WTC11 (cell line): Measurements from ENCODE around the gene GPR15LG. TPM values are rescaled to one million over a fixed set of nuclear protein-coding genes. Genes with fewer than 3 reads are reported as not detected.

ENCODE experiments used
- ATAC-seq: fragments of 200-7000 bp; cut with Tn5 transposase; 2 replicates; pipeline ENCODE4 v1.10.0; 2021; ENCODE audit warnings: mild to moderate bottlenecking, moderate library complexity
- CTCF ChIA-PET: fragments of 300-600 bp; sonication (Branson Sonifier 250); formaldehyde crosslinking; loops from one replicate; lab custom pipeline; 2021; ENCODE audit warnings: antibody characterized with exemption; lab: Charles Lee
- POLR2A ChIA-PET: fragments of 350-600 bp; sonication (Branson Sonifier 250); formaldehyde crosslinking; loops from one replicate; lab custom pipeline; 2021; ENCODE audit warnings: antibody characterized with exemption; lab: Charles Lee
- DNase-seq: peaks from one replicate; pipeline ENCODE4 v3.0.0; 2021; ENCODE audit warnings: low spot score
- H3K27ac Mint-ChIP-seq: 2 replicates; pipeline ENCODE4 v1.8.0; 2021; ENCODE audit warnings: mixed read lengths
- H3K27me3 Mint-ChIP-seq: 2 replicates; pipeline ENCODE4 v1.8.0; 2021; ENCODE audit warnings: low read depth, mild to moderate bottlenecking, moderate library complexity, mixed read lengths
- H3K36me3 Mint-ChIP-seq: 2 replicates; pipeline ENCODE4 v1.8.0; 2021; ENCODE audit warnings: mixed read lengths
- H3K4me1 Mint-ChIP-seq: 2 replicates; pipeline ENCODE4 v1.8.0; 2022; ENCODE audit warnings: mixed read lengths
- H3K4me3 Mint-ChIP-seq: 2 replicates; pipeline ENCODE4 v1.8.0; 2021; ENCODE audit warnings: mild to moderate bottlenecking, moderate library complexity, mixed read lengths
- H3K9me3 Mint-ChIP-seq: 2 replicates; pipeline ENCODE4 v1.8.0; 2021; ENCODE audit warnings: mixed read lengths
- ATF2 ChIP-seq: sonication (generic); formaldehyde crosslinking; IDR thresholded peaks from 2 replicates; pipeline ENCODE4 v1.8.1; 2022; ENCODE audit warnings: low read depth, missing genetic modification reagents, borderline replicate concordance
- ATF6 ChIP-seq: sonication (generic); formaldehyde crosslinking; IDR thresholded peaks from 2 replicates; pipeline ENCODE4 v1.8.1; 2023; ENCODE audit warnings: mild to moderate bottlenecking, missing genetic modification reagents
- CTCF ChIP-seq: fragments of 200-600 bp; IDR thresholded peaks from 2 replicates; pipeline ENCODE4 v1.8.0; 2022; ENCODE audit warnings: antibody characterized with exemption
- FOXK1 ChIP-seq: sonication (generic); formaldehyde crosslinking; IDR thresholded peaks from 2 replicates; pipeline ENCODE4 v1.8.0; 2022; ENCODE audit warnings: mild to moderate bottlenecking, moderate library complexity, missing genetic modification reagents
- MYBL2 ChIP-seq: sonication (generic); formaldehyde crosslinking; IDR thresholded peaks from 2 replicates; pipeline ENCODE4 v1.8.1; 2023; ENCODE audit warnings: mild to moderate bottlenecking, moderate library complexity, missing genetic modification reagents
- NFE2L1 ChIP-seq: sonication (generic); formaldehyde crosslinking; IDR thresholded peaks from 2 replicates; pipeline ENCODE4 v1.8.1; 2023; ENCODE audit warnings: missing genetic modification reagents
- NFYB ChIP-seq: sonication (generic); formaldehyde crosslinking; conservative IDR thresholded peaks from 2 replicates; pipeline ENCODE4 v1.8.0; 2022; ENCODE audit warnings: low read depth, missing genetic modification reagents
- OVOL2 ChIP-seq: fragments of 250-450 bp; sonication (Bioruptor Pico); IDR thresholded peaks from 2 replicates; pipeline ENCODE4 v1.9.0; 2021; ENCODE audit warnings: mild to moderate bottlenecking, borderline replicate concordance
- PRRX2 ChIP-seq: fragments of 250-450 bp; sonication (Bioruptor Pico); IDR thresholded peaks from 2 replicates; pipeline ENCODE4 v1.8.0; 2021; ENCODE audit warnings: mild to moderate bottlenecking
- SMAD4 ChIP-seq: sonication (generic); formaldehyde crosslinking; IDR thresholded peaks from 2 replicates; pipeline ENCODE4 v1.8.0; 2022; ENCODE audit warnings: mild to moderate bottlenecking, missing genetic modification reagents
- TEAD1 ChIP-seq: sonication (generic); formaldehyde crosslinking; IDR thresholded peaks from 2 replicates; pipeline ENCODE4 v1.8.0; 2022; ENCODE audit warnings: mild to moderate bottlenecking, missing genetic modification reagents
- TP53 ChIP-seq: sonication (generic); formaldehyde crosslinking; IDR thresholded peaks from 2 replicates; pipeline ENCODE4 v1.8.1; 2023; ENCODE audit warnings: mild to moderate bottlenecking, missing genetic modification reagents
- USF2 ChIP-seq: sonication (generic); formaldehyde crosslinking; IDR thresholded peaks from 2 replicates; pipeline ENCODE4 v1.8.1; 2023; ENCODE audit warnings: mild to moderate bottlenecking, missing genetic modification reagents, moderate library complexity
- ZNF138 ChIP-seq: sonication (generic); formaldehyde crosslinking; conservative IDR thresholded peaks from 2 replicates; pipeline ENCODE4 v1.8.1; 2022; ENCODE audit warnings: mild to moderate bottlenecking, moderate library complexity, missing genetic modification reagents
- ZNF416 ChIP-seq: fragments of 250-450 bp; sonication (Bioruptor Pico); IDR thresholded peaks from 2 replicates; pipeline ENCODE4 v1.9.0; 2021; ENCODE audit warnings: mild to moderate bottlenecking, inconsistent platforms
- ZNF423 ChIP-seq: fragments of 250-450 bp; sonication (Bioruptor Pico); IDR thresholded peaks from 2 replicates; pipeline ENCODE4 v2.1.2; 2022; ENCODE audit warnings: mild to moderate bottlenecking, moderate library complexity
- total RNA-seq: library from RNA; stranded (reverse); gene quantifications from 3 replicates; pipeline ENCODE4 v1.2.3, GENCODE V29; 2021
- TF ChIP-seq, protein P1 (sequence below): fragments of 250-450 bp; sonication (Bioruptor Pico); conservative IDR thresholded peaks from 2 replicates; pipeline ENCODE4 v1.9.0; 2021; ENCODE audit warnings: mild to moderate bottlenecking

Gene GPR15LG
- total RNA-seq, 1 experiment from 2014 or later, result not detected

DNA sequence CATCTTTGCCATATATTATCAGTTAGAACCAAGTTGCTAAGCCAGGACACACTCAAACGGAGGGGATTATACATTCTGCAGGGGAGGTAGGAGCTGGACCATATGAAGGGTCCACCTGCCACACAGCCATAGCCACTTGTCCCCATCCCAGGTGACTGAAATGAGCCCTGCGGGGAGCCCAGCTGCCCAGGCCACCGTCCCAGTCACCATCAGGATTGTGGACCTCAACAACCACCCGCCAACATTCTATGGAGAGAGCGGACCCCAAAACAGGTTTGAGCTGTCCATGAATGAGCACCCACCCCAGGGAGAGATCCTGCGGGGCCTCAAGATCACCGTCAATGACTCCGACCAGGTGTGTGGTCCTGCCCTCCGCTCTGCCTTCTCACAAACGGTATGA is 34.4 kb downstream of the GPR15LG start (continued):
- TF ChIP-seq CTCF (no peak), MYBL2 (CRISPR knock-in tag) (no peak), ATF6 (no peak)
- TF ChIP-seq, all 79 proteins: peak for 0

DNA sequence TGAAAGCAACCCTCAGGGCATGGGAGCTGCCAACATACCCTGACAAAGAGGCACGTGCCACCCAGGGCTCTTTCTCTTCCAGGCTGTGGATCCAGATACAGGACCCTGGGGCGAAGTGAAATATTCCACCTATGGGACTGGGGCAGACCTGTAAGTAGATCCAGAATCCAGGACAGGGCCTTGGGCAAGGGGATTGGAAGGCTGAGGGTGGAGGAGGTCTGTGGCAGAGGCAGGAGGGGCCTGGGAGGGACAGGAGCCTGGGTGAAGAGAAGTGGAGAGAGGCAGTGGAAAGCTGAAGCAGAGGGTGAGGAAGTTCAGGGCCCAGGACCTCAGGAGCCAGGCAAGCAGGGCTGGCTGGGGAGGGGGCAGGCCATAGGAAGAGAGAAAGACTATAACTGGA is 38.0 kb downstream of the GPR15LG start:
- no peak for TF ChIP-seq USF2 (CRISPR knock-in tag)
- Mint-ChIP-seq H3K4me3 (no peak overlapping the region), H3K27ac (no peak overlapping the region), H3K27me3 (no peaks in the 10 kb centered on the region), H3K36me3 (no peaks in the 10 kb centered on the region), H3K4me1 (peaks cover 4% of the 10 kb centered on the region; the same call in 1 of the 2 replicates), H3K9me3 (no peaks in the 10 kb centered on the region)
- CTCF ChIA-PET, result interaction anchor here (0.8 to 3.3 kb wide), 3 partner anchors 25 to 63 kb away, joined by 4 to 15 read pairs (median 7); no protein-coding TSS in a partner anchor
- DNase-seq, result no peak
- no peak for ATAC-seq
- POLR2A ChIA-PET, result no interaction called here

DNA sequence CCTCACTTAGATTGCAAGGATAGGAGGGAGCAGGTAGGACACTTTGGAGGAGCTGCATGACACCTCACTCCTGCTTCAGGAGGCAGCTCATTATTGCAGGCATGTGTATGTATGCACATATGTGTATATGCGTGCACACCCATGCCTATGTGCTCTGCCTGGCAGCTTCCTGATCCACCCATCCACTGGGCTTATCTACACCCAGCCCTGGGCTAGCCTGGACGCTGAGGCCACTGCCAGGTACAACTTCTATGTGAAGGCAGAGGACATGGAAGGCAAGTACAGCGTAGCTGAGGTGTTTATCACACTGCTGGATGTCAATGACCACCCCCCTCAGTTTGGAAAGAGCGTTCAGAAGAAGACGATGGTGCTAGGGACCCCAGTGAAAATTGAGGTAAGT is 38.4 kb downstream of the GPR15LG start:
- ChIA-PET CTCF (interaction anchor here (0.8 to 3.3 kb wide), 2 partner anchors 25 to 64 kb away, joined by 4 to 15 read pairs; no protein-coding TSS in a partner anchor), POLR2A (no interaction called here)
- Mint-ChIP-seq H3K4me3 (no peak overlapping the region), H3K27ac (no peak overlapping the region), H3K9me3 (no peaks in the 10 kb centered on the region), H3K27me3 (no peaks in the 10 kb centered on the region)
- no peak for DNase-seq
- no peak for ATAC-seq
- TF ChIP-seq ZNF138 (no peak), FOXK1 (CRISPR knock-in tag) (no peak), TEAD1 (CRISPR knock-in tag) (no peak), ATF2 (CRISPR knock-in tag) (no peak), PRRX2 (CRISPR knock-in tag) (no peak), NFE2L1 (CRISPR knock-in tag) (no peak), ZNF416 (no peak), USF2 (CRISPR knock-in tag) (no peak), OVOL2 (CRISPR knock-in tag) (no peak), ZNF423 (CRISPR knock-in tag) (no peak), SMAD4 (CRISPR knock-in tag) (no peak), TP53 (no peak), NFYB (no peak)
- TF ChIP-seq, protein P1, sequence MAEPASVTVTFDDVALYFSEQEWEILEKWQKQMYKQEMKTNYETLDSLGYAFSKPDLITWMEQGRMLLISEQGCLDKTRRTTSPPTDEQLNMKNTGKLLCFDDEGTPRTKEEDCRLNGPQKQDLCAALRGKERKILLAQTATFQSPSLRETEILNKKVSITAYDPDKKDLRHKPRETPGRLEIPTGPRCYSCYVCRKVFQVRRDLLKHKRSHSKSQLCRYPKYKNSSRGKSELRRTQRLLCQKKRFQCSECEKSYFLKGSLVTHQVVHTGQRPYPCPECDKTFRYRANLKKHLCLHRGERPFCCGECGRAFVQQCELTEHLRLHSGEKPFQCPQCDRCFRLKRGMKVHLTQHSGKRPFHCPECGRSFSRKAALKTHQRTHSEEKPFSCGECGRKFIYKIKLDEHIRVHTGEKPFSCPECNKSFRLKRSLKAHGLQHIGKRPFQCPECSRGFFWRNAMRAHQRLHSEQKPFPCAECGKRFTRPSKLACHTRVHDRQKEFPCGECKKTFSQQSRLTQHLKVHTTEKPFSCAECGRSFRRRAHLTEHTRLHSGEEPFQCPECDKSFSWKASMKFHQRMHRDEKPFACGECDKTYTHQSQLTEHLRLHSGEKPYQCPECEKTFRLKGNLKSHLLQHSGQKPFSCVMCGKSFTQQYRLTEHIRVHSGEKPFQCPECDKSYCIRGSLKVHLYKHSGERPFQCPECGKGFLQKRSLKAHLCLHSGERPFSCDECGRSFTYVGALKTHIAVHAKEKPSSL (CRISPR knock-in tag), result no peak
- TF ChIP-seq, all 79 proteins: peak for 0
- peaks cover 4% of the 10 kb centered on the region; the same call in 1 of the 2 replicates for H3K4me1 Mint-ChIP-seq
- no peaks in the 10 kb centered on the region for H3K36me3 Mint-ChIP-seq
